PFSK-1 (cell line): ENCODE results near the gene UNC5C.

Experiments used
- POLR2AphosphoS5 ChIP-seq: IDR thresholded peaks from 2 replicates; pipeline ENCODE4 v1.6.1; 2012; ENCODE audit warnings: low read depth, mild to moderate bottlenecking, control low read depth, low read length, moderate library complexity
- SIN3A ChIP-seq: IDR thresholded peaks from 2 replicates; pipeline ENCODE4 v1.6.1; 2012; ENCODE audit warnings: mild to moderate bottlenecking, low read length, moderate library complexity, borderline replicate concordance; ENCODE audit not compliant: insufficient read depth
- TF ChIP-seq, protein P1 (sequence below), 2 experiments: IDR thresholded peaks; 2 replicates each; pipeline versions ENCODE4 v1.6.1 to v1.8.0; 2011 to 2012; ENCODE audit warnings: low read depth in 2 of 2, low read length in 2 of 2, control low read depth in 1 of 2, inconsistent platforms in 1 of 2, mild to moderate bottlenecking in 1 of 2, moderate library complexity in 1 of 2; ENCODE audit not compliant: insufficient read depth in 1 of 2

DNA sequence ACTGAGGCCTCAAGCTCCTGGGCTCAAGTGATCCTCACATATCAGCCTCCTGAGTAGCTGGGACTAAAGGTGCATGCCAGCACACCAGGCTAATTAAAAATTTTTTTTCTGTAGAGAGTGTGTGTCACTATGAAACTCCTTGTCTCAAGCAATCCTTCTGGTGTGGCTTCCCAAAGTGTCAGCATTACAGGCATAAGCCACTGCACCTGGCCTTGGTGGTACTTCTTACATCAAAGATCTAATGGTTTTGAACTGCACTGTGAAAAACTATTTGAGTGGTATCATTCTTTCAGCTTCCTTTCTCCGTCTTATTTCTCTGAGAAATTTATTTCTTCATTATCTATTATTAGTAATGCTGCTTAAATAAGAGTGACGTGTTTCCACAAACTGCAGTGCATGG is 98.5 kb downstream of the UNC5C start:
- no peak for TF ChIP-seq POLR2AphosphoS5
- TF ChIP-seq, protein P1, sequence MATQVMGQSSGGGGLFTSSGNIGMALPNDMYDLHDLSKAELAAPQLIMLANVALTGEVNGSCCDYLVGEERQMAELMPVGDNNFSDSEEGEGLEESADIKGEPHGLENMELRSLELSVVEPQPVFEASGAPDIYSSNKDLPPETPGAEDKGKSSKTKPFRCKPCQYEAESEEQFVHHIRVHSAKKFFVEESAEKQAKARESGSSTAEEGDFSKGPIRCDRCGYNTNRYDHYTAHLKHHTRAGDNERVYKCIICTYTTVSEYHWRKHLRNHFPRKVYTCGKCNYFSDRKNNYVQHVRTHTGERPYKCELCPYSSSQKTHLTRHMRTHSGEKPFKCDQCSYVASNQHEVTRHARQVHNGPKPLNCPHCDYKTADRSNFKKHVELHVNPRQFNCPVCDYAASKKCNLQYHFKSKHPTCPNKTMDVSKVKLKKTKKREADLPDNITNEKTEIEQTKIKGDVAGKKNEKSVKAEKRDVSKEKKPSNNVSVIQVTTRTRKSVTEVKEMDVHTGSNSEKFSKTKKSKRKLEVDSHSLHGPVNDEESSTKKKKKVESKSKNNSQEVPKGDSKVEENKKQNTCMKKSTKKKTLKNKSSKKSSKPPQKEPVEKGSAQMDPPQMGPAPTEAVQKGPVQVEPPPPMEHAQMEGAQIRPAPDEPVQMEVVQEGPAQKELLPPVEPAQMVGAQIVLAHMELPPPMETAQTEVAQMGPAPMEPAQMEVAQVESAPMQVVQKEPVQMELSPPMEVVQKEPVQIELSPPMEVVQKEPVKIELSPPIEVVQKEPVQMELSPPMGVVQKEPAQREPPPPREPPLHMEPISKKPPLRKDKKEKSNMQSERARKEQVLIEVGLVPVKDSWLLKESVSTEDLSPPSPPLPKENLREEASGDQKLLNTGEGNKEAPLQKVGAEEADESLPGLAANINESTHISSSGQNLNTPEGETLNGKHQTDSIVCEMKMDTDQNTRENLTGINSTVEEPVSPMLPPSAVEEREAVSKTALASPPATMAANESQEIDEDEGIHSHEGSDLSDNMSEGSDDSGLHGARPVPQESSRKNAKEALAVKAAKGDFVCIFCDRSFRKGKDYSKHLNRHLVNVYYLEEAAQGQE (IDR thresholded peaks at IDR 0.05; ENCODE audit: insufficient read depth in 1 of 2, low read depth in 2 of 2, low read length in 2 of 2), result no peak
- no peak for TF ChIP-seq SIN3A
